PC-3 (cell line): ENCODE measurements around the gene PDS5B. TPM values are rescaled to one million over a fixed set of nuclear protein-coding genes. Genes with fewer than 3 reads are reported as not detected.

ENCODE experiments used
- ATAC-seq: fragments of 200-7000 bp; cut with Tn5 transposase; 2 replicates; pipeline ENCODE4 v1.9.1; 2020; ENCODE audit warnings: mild to moderate bottlenecking, moderate library complexity
- BruUV-seq: library from RNA; stranded (reverse); fragments of 400-500 nt; replicated peaks from 2 replicates; lab custom pipeline; 2021; lab: Mats Ljungman, UMichigan
- CTCF ChIA-PET: fragments of 300-600 bp; sonication (Branson Sonifier 250); formaldehyde crosslinking; loops from one replicate; lab custom pipeline; 2022; ENCODE audit warnings: antibody characterized with exemption; lab: Charles Lee
- POLR2A ChIA-PET: fragments of 300-600 bp; sonication (Branson Sonifier 250); formaldehyde crosslinking; loops from one replicate; lab custom pipeline; 2022; ENCODE audit warnings: antibody characterized with exemption; ENCODE audit not compliant: unreplicated experiment; lab: Charles Lee
- DNase-seq: peaks from one replicate; pipeline ENCODE4 v3.0.0-alpha.2; 2015
- H2AFZ ChIP-seq: fragments of 300-600 bp; sonication (generic); 2 replicates; pipeline ENCODE4 v1.6.0; 2016; ENCODE audit warnings: antibody characterized with exemption, low read length
- H3F3A ChIP-seq: fragments of 300-600 bp; sonication (generic); one replicate; pipeline ENCODE4 v1.6.0; 2017; ENCODE audit warnings: antibody characterized with exemption, low read length, control low read depth, mild to moderate bottlenecking; ENCODE audit not compliant: unreplicated experiment
- H3K27ac ChIP-seq: fragments of 300-600 bp; sonication (generic); 2 replicates; pipeline ENCODE4 v1.5.1; 2016; ENCODE audit warnings: mild to moderate bottlenecking, low read length
- H3K27me3 ChIP-seq: fragments of 300-600 bp; sonication (generic); 2 replicates; pipeline ENCODE4 v1.6.1; 2016; ENCODE audit warnings: low read length, mixed read lengths
- H3K36me3 ChIP-seq: fragments of 300-600 bp; sonication (generic); 2 replicates; pipeline ENCODE4 v1.6.1; 2016; ENCODE audit warnings: low read depth, mixed run types, low read length, mixed read lengths
- H3K4me1 ChIP-seq: fragments of 300-600 bp; sonication (generic); 2 replicates; pipeline ENCODE4 v1.5.1; 2016; ENCODE audit warnings: low read length; ENCODE audit not compliant: insufficient read depth
- H3K4me2 ChIP-seq: fragments of 300-600 bp; sonication (generic); 2 replicates; pipeline ENCODE4 v1.6.0; 2016; ENCODE audit warnings: low read length
- H3K4me3 ChIP-seq: fragments of 300-600 bp; sonication (generic); 2 replicates; pipeline ENCODE4 v1.5.1; 2016; ENCODE audit warnings: mild to moderate bottlenecking, low read length, mixed read lengths
- H3K79me2 ChIP-seq: fragments of 300-600 bp; sonication (generic); 2 replicates; pipeline ENCODE4 v1.6.1; 2017; ENCODE audit warnings: low read length, mixed read lengths
- H3K9ac ChIP-seq: fragments of 300-600 bp; sonication (generic); 2 replicates; pipeline ENCODE4 v1.6.0; 2016; ENCODE audit warnings: mild to moderate bottlenecking, low read length
- H3K9me2 ChIP-seq: fragments of 300-600 bp; sonication (generic); replicated peaks from 2 replicates; pipeline ENCODE4 v1.6.1; 2016; ENCODE audit warnings: mixed run types, low read length, mixed read lengths
- H3K9me3 ChIP-seq: fragments of 300-600 bp; sonication (generic); 2 replicates; pipeline ENCODE4 v1.6.1; 2016; ENCODE audit warnings: low read length, mixed read lengths
- H4K20me1 ChIP-seq: fragments of 300-600 bp; sonication (generic); 2 replicates; pipeline ENCODE4 v1.6.1; 2016; ENCODE audit warnings: low read length, mixed read lengths
- CTCF ChIP-seq: fragments of 300-600 bp; sonication (generic); conservative IDR thresholded peaks from 2 replicates; pipeline ENCODE4 v1.5.1; 2017; ENCODE audit warnings: antibody characterized with exemption, low read depth, mild to moderate bottlenecking, low read length
- EZH2 ChIP-seq: fragments of 300-600 bp; sonication (generic); IDR thresholded peaks from one replicate; pipeline ENCODE4 v1.6.1; 2017; ENCODE audit warnings: antibody characterized with exemption, mild to moderate bottlenecking, low read length; ENCODE audit not compliant: unreplicated experiment
- EZH2phosphoT487 ChIP-seq: fragments of 300-600 bp; sonication (generic); IDR thresholded peaks from 2 replicates; pipeline ENCODE4 v1.6.1; 2018; ENCODE audit warnings: mild to moderate bottlenecking, antibody characterized with exemption, low read length, borderline replicate concordance
- intact Hi-C: fragments of 100-400 bp; cut with micrococcal nuclease; formaldehyde crosslinking; loops from 2 replicates; pipeline ENCODE4 v1.9.0; 2023
- total RNA-seq: library from RNA; depleted of rRNA; stranded (reverse); fragments of >200 nt; gene quantifications from 2 replicates; pipeline ENCODE4 v1.2.3, GENCODE V29; 2014

The PDS5B gene
- total RNA-seq, 1 experiment from 2014 or later, result 20.3 TPM

- ATAC-seq (no peak), DNase-seq (no peak)
- no peaks in the 10 kb centered on the region for H3K27me3 ChIP-seq
- no peaks in the 10 kb centered on the region for H3F3A ChIP-seq
- H3K36me3 ChIP-seq, result no peaks in the 10 kb centered on the region
- no peak overlapping the region for H2AFZ ChIP-seq
- peaks cover 16% of the 10 kb centered on the region for H3K4me1 ChIP-seq
- no peak overlapping the region for H3K4me3 ChIP-seq
- BruUV-seq, result no TSS peak
- no peak overlapping the region for H3K4me2 ChIP-seq
- no peak overlapping the region for H3K27ac ChIP-seq
- no peaks in the 10 kb centered on the region; the same call in 1 of the 2 replicates for H3K79me2 ChIP-seq
- no peaks in the 10 kb centered on the region for H4K20me1 ChIP-seq
- intact Hi-C loops, result no loop called here
- no peak overlapping the region for H3K9ac ChIP-seq
- no peaks in the 10 kb centered on the region for H3K9me3 ChIP-seq
- no peak for TF ChIP-seq CTCF
- no peak for TF ChIP-seq EZH2
- no peak for TF ChIP-seq EZH2phosphoT487
- POLR2A ChIA-PET, result no interaction called here
- CTCF ChIA-PET, result interaction anchor here (0.6 kb wide), 1 partner anchor 67 kb away, joined by 4 read pairs; no protein-coding TSS in a partner anchor
- no peaks in the 10 kb centered on the region for H3K9me2 ChIP-seq
These were observed 149.6 kb downstream of the PDS5B start for GRCh38 chr13:32735859-32736258.

- DNase-seq, result no peak
- no peak for ATAC-seq
- ChIA-PET POLR2A (no interaction called here), CTCF (no interaction called here)
- BruUV-seq, result no TSS peak
- H2AFZ ChIP-seq, result no peak overlapping the region
- intact Hi-C loops, result no loop called here
- H3K9me3 ChIP-seq, result no peaks in the 10 kb centered on the region
- no peaks in the 10 kb centered on the region; the same call in 1 of the 2 replicates for H3K79me2 ChIP-seq
- no peaks in the 10 kb centered on the region for H3F3A ChIP-seq
- no peaks in the 10 kb centered on the region for H3K36me3 ChIP-seq
- H4K20me1 ChIP-seq, result no peaks in the 10 kb centered on the region
- H3K27me3 ChIP-seq, result no peaks in the 10 kb centered on the region
- no peak overlapping the region for H3K4me2 ChIP-seq
- peaks cover 8% of the 10 kb centered on the region for H3K4me1 ChIP-seq
- H3K4me3 ChIP-seq, result no peak overlapping the region
- no peak overlapping the region for H3K9ac ChIP-seq
- TF ChIP-seq EZH2phosphoT487, result no peak
- TF ChIP-seq EZH2, result no peak
- no peak for TF ChIP-seq CTCF
- no peak overlapping the region for H3K27ac ChIP-seq
- no peaks in the 10 kb centered on the region for H3K9me2 ChIP-seq
These were observed 150.4 kb downstream of the PDS5B start for GRCh38 chr13:32736648-32737047.

DNA sequence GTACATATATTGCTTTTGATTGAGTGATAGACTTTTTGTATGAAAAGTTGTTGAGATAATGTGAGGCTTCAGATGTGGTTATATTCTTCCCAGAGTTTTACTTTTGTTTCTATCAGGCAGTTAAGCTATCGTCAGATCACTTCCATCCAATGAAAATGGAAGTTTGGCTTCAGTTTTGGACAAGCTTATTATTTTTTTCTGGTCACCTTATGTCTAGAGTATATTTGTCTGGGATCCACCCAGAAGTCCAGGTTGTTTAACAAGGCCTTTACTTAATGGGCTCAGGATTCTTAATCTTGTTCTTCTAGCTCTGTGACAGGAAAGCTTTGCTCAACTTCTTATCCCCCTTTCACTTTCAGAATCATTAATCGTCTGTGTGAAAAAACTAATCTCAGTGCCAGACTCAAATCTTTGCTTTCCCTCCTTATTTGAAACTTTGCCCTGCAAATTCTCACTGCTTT, 150.9 kb downstream of the PDS5B start:
- peaks cover 3% of the 10 kb centered on the region; the same call in 1 of the 2 replicates for H3K4me1 ChIP-seq
- intact Hi-C loops, result no loop called here
- H3K9me2 ChIP-seq, result no peaks in the 10 kb centered on the region
- TF ChIP-seq EZH2phosphoT487, result no peak
- TF ChIP-seq EZH2, result no peak
- no peak for TF ChIP-seq CTCF
- ChIA-PET CTCF (no interaction called here), POLR2A (no interaction called here)
- H3K4me2 ChIP-seq, result no peak overlapping the region
- H4K20me1 ChIP-seq, result no peaks in the 10 kb centered on the region
- no peaks in the 10 kb centered on the region for H3F3A ChIP-seq
- H3K9me3 ChIP-seq, result no peaks in the 10 kb centered on the region
- ATAC-seq, result no peak
- no peak overlapping the region for H3K27ac ChIP-seq
- BruUV-seq, result no TSS peak
- no peak for DNase-seq
- H3K9ac ChIP-seq, result no peak overlapping the region
- H3K79me2 ChIP-seq, result no peaks in the 10 kb centered on the region; the same call in 1 of the 2 replicates
- H3K36me3 ChIP-seq, result peaks cover 4% of the 10 kb centered on the region; the same call in 1 of the 2 replicates
- H3K4me3 ChIP-seq, result no peak overlapping the region
- no peaks in the 10 kb centered on the region for H3K27me3 ChIP-seq
- no peak overlapping the region for H2AFZ ChIP-seq
